ENCODE results near the gene RIMBP2.

RIMBP2 gene

DNA sequence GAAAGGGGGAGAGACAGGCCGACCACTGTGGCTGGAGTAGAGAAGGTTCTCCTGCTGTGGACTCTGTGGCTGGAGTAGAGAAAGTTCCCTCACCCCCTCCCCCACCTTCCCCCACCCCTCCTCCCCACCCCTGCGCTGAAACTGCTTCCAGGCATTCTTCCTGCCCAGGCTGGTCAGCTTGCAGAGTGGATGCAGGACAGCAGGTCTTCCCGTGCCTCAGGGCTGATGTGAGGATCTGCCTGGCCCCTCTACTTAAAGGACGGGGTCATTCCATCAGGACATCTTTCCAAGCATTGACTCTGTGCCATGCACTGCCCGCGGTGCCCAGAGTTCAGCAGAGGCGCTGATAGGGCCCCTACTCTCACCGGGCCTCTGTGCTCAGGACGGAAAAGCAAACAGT, 13.2 kb upstream of the RIMBP2 start:
- FAIRE-seq, result no peak

DNA sequence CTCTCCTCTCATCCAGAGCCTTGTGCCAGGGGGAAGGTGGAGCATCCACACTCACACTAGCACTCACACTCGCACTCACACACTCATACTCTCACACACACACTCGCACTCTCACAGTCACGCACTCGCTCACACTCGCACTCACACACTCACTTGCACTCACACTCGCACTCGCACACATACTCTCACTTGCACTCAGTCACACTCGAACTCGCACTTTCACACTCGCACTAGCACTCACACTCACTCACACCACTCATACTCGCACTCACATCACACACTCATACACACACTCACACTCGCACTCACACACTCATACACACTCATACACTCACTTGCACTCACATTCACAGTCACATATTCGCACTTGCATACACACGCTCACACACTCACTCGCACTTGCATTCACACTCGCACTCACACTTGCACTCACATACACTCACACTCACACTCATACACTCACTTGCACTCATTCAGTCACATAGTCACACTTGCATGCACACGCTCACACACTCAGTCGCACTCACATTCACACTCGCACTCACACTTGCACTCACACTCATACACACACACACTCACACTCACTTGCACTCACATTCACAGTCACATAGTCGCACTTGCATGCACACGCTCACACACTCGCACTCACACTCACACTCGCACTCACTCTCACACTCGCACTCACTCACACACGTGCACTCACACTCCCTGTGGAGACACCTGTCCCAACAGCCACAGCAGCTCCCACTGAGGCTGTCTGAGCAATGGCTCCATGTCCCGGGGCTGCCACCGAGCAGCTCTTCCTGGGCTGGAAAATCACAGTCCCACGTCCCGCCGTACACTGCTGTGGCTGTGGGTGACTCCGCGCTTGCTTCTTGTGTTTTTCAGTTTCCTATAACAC, 12.3 kb upstream of the RIMBP2 start:
- no peak for FAIRE-seq

GRCh38 chr12:130719263-130719859, 3.3 kb upstream of the RIMBP2 start:
- no peak for FAIRE-seq

- FAIRE-seq, result no peak
These were observed 1.7 kb upstream of the RIMBP2 start for GRCh38 chr12:130717752-130718151.

DNA sequence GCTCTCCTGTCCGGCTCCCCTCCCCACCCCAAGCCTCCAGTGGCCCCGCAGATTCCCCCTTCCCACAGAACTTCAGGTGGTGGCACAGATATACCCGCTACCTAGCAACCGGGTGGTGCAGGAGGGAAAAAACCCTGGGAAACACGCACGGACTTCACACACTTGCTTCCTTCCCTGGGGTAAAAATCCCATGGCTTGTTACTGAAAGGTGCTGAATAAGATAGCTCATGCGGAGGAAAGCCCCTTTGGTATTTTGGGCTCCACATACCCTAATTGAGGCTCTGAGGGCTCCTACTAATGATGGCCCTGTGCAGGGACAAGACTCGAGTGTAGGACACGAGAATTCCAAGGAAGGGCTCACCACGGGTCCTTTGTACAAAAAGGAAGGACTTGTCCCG, 869 bp upstream of the RIMBP2 start:
- no peak for FAIRE-seq

DNA sequence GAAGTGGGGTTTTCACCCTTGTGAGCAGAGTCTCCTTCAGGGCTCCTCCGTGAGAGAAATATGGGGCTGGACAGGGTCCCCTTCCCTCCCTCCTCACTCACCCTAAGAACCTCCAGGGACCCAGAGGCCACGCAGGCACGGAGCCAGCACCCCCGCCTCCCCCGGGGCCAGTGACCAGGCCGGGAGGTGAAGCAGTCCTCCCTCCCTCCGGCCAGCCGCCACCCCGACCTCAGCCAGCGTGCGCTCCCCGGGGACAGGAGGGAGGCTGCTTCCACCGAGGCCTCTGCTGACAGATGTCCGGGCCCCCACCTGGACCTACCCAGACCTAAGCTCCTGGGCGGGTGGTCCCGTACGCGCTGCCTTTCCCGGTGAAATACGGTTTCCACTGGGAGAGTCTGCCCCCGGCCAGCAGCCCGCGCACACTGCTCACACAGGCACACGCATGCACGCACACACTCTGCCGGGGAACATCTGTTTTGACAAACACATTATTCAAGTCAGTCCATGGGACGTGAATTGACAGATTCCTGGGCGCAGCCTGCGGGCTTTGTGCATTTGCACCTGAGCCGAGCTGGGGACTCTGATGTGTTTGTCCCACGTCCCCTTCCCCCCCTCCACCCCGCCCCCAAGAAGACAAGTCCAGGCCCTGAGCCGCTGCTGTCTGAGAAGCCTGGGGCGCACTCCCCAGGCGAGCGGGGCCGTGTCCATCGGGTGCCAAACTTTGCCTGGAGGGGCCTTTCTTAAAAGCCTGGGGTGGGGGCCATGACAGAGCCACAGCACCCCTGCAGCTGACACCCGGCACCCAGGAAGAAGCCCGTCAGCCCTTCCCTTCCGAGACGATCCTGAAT, 725 bp downstream of the RIMBP2 start:
- no peak for FAIRE-seq

DNA sequence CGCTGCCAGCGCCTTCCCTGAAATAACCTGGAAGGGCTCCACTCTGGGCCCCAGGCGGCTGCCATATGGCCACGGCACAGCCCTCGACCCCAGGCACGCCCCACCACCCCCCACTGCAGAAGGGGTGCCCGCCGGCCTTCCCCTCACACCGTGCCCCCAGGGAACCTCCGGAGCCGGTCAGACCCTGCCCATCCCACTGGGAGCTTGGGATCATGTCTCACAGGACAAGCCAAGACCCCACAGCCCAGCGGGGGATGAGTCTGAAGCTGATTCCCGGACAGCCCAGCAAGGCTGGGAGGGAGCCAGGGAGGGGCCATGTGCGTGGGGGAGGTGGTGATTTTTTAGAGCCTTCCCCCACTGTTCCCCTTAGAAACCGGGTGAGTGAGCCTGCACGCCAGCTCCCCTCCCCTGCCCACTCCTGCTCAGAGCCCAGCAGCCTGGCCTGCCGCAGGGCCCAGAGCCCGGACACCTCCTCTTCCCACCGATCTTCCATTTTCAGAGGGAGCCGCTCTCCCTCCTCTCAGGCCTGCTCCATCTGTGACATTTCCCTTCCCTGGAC, 1.4 kb downstream of the RIMBP2 start:
- no peak for FAIRE-seq

- FAIRE-seq, result no peak
These were observed 2.0 kb downstream of the RIMBP2 start for GRCh38 chr12:130714091-130714590.

DNA sequence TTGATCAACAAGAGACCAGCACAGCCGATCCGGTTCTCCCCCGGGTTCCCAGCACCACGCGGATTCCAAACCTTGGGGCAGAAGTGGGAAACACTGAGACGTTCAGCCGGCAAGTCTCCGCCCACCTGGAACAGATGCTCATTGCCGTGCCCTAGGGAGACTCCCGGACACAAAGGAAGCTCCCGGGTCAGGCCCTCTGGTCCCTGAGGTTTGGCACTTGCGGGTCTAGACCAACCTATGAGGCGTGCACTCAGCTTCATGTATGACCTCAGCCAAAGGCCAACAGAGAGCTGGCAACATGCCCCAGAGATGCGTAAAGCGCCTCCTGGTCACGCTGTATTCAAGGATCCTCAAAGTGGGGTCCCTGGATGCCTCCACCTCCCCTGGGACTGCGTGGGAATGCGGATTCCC, 2.5 kb downstream of the RIMBP2 start:
- FAIRE-seq, result no peak

DNA sequence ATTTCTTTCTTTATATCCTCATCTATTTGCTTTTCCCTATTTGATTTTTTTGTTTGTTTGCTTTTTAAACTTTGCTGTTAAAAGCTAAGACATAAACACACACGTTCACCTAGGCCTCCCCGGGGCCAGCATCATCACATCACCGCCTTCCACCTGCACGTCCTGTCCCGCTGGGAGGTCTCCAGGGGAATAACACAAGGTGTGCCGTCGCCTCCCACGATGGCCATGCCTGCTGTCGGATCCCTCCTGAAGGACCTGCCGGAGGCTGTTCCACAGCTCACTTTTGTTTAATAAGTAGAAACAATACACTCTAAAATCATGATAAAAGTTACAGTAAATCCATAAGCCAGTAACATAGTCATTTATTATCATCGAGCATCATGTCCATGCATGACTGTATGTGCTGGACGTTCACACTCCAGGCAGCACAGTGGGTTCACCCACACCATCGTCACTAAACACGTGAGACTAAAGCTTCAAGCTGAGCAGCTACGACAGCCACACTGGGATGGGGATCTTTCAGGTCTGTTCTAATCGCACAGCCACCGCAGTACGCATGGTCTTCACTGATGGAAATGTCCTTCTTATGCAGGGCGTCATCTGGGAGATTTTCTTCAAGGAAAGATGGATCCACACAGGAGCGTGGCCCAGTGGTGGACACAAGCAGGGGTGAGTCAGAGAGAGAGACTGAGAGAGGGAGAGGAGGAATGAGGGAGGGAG, 3.6 kb downstream of the RIMBP2 start:
- no peak for FAIRE-seq

DNA sequence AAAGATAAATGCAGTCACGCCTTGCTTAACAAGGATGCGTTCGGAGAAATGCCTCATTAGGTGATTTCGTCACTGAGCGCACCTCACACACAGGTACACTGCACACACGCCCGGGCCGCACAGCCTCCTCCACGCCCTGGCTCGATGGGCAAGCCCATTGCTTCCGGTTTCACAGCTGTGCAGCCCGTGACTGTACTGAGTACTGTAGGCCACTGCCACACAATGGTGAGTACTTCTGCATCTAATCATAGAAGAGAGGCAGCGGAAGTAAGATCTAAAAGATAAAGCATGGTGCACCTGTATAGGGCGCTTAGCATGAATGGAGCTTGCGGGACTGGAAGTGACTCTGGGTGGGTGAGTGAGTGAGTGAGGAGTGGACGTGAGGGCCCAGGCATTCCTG, 4.3 kb downstream of the RIMBP2 start:
- FAIRE-seq, result no peak

DNA sequence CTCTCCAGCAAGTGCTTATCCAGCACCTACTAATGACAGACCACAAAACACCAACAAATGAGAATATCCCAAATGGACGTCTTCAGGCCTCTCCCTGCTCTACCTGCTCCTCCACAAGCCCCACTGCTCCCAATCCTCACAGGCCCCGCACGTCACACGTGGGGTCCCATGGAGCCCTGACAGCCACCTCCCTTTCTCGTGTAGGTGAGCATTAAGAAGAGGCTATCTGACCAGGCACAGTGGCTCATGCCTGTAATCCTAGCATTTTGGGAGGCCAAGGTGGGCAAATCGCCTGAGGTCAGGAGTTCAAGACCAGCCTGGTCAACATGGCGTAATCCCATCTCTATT, 5.4 kb downstream of the RIMBP2 start:
- no peak for FAIRE-seq

GRCh38 chr12:130709971-130710732, 5.9 kb downstream of the RIMBP2 start:
- FAIRE-seq, result no peak

- FAIRE-seq, result no peak
These were observed 6.7 kb downstream of the RIMBP2 start for GRCh38 chr12:130709151-130709970.

DNA sequence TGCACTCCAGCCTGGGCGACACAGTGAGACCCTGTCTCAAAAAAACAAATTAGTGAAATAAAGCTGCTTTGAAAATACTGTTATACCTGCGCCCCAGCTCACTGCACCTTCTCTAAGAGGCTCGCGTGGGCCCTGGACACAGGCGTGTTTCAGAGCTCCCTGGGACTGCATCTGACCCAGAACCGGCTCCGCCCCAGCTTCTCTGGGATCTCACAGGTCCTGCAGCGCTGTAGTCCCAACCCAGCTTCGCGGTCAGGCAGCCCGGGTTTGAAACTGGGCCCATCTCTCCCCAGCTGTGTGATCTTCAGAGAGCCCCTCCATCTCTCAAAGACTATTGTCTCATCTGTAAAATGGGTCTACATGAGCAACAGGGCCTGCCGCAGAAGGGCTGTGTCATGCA, 7.5 kb downstream of the RIMBP2 start:
- no peak for FAIRE-seq

GRCh38 chr12:130707571-130707891, 8.6 kb downstream of the RIMBP2 start:
- FAIRE-seq, result no peak

- no peak for FAIRE-seq
These were observed 9.1 kb downstream of the RIMBP2 start for GRCh38 chr12:130706885-130707570.

GRCh38 chr12:130706311-130706710, 9.8 kb downstream of the RIMBP2 start:
- FAIRE-seq, result no peak

DNA sequence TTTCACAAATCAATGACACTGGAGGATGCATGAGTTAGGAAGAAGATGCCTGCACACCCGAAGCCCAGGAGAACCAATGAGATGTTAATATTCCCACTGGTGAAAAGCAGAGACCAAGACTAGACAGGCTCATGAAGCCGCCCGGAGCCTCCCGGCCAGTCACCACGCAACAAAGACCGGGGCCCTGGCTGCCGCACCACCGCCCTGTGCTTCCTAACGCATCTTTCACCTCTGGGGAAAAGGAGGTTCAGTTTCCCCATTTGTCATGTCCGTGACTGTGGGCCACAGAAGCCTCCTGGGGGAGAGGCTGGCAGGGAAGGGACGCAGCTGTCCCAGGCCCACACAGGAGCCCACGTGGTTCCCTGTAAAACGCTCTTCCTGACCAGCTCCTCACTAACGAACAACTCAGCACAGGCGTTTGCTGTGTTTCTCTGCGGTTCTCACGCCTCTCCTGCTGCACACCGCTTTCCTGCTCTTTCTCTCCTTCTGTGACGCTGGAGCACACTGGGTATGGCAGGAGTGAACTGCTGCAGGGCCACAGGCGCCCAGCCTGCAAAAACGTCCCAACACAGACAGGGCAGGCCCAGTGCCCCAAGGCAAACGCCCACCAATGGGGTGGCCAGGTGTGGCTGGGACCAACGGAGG, 10.8 kb downstream of the RIMBP2 start:
- FAIRE-seq, result no peak

DNA sequence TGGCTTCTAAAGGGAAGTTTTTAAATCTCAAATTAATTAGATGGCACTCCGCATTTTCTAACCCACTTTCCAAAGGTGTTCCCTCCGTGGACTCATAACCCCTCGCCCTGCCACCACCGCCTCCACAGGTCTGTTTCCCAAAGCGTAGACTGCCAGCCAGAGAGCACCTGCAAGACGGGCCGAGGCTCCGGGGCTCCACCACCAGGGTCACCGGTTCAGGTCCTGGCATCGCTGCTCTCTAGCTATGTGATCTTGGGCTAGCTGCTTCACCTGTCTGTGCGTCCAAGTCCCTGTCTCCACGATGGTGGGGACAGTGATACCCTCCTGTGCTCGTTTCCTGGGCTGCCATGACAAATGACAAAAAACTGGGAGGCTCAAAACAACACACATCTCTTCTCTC, 11.5 kb downstream of the RIMBP2 start:
- no peak for FAIRE-seq
